ENCODE measurements around the gene SENP3. TPM values are rescaled to one million over a fixed set of nuclear protein-coding genes. Genes with fewer than 3 reads are reported as not detected.

SENP3 gene
- total RNA-seq, 1 experiment from 2014 or later: 85.6 TPM

- no peak for DNase-seq
- H3K9me3 ChIP-seq: no peaks in the 10 kb centered on the region
- H3K4me3 ChIP-seq: no peak overlapping the region
- H3K36me3 ChIP-seq: no peaks in the 10 kb centered on the region
- H3K27me3 ChIP-seq: no peaks in the 10 kb centered on the region
Measured at GRCh38 chr17:7550344-7550743, 11.4 kb upstream of the SENP3 start.

GRCh38 chr17:7551396-7551795, 10.3 kb upstream of the SENP3 start:
- Histone ChIP-seq H3K36me3 (no peaks in the 10 kb centered on the region), H3K4me3 (no peak overlapping the region), H3K9me3 (no peaks in the 10 kb centered on the region), H3K27me3 (no peaks in the 10 kb centered on the region)
- DNase-seq: no peak

- H3K9me3 ChIP-seq: no peaks in the 10 kb centered on the region
- no peak for DNase-seq
- H3K4me3 ChIP-seq: no peak overlapping the region
- H3K36me3 ChIP-seq: no peaks in the 10 kb centered on the region
- H3K27me3 ChIP-seq: no peaks in the 10 kb centered on the region
Measured at GRCh38 chr17:7552621-7553051, 9.1 kb upstream of the SENP3 start.

GRCh38 chr17:7553356-7553755, 8.4 kb upstream of the SENP3 start:
- Histone ChIP-seq H3K4me3 (no peak overlapping the region), H3K36me3 (no peaks in the 10 kb centered on the region), H3K27me3 (no peaks in the 10 kb centered on the region), H3K9me3 (no peaks in the 10 kb centered on the region)
- no peak for DNase-seq

GRCh38 chr17:7555320-7555948, 6.3 kb upstream of the SENP3 start:
- H3K36me3 ChIP-seq: no peaks in the 10 kb centered on the region
- no peaks in the 10 kb centered on the region for H3K9me3 ChIP-seq
- H3K4me3 ChIP-seq: no peak overlapping the region
- no peaks in the 10 kb centered on the region for H3K27me3 ChIP-seq
- no peak for DNase-seq

- H3K4me3 ChIP-seq: no peak overlapping the region
- no peaks in the 10 kb centered on the region for H3K9me3 ChIP-seq
- no peak for DNase-seq
- no peaks in the 10 kb centered on the region for H3K27me3 ChIP-seq
- no peaks in the 10 kb centered on the region for H3K36me3 ChIP-seq
Measured at GRCh38 chr17:7556627-7557026, 5.1 kb upstream of the SENP3 start.

- Histone ChIP-seq H3K36me3 (no peaks in the 10 kb centered on the region), H3K27me3 (no peaks in the 10 kb centered on the region), H3K9me3 (no peaks in the 10 kb centered on the region), H3K4me3 (no peak overlapping the region)
- no peak for DNase-seq
Measured at GRCh38 chr17:7557147-7557764, 4.5 kb upstream of the SENP3 start.

GRCh38 chr17:7557775-7558543, 3.8 kb upstream of the SENP3 start:
- Histone ChIP-seq H3K9me3 (no peaks in the 10 kb centered on the region), H3K27me3 (no peaks in the 10 kb centered on the region), H3K4me3 (no peak overlapping the region), H3K36me3 (no peaks in the 10 kb centered on the region; the same call in 1 of the 2 replicates)
- DNase-seq: peak; percentile 58

- H3K36me3 ChIP-seq: no peaks in the 10 kb centered on the region; the same call in 1 of the 2 replicates
- no peak within 1 kb of the TSS for H3K4me3 ChIP-seq
- no peaks in the 10 kb centered on the region for H3K27me3 ChIP-seq
- H3K9me3 ChIP-seq: no peaks in the 10 kb centered on the region
- no peak for DNase-seq
Measured at GRCh38 chr17:7558544-7559319, 3.0 kb upstream of the SENP3 start, which contains the start of gene TNFSF13. Gene TNFSF13 (plus strand): TSS chr17:7558750. CDS start chr17:7559040, 290 bp downstream.

- Histone ChIP-seq H3K9me3 (no peaks in the 10 kb centered on the region), H3K27me3 (no peaks in the 10 kb centered on the region), H3K36me3 (peaks cover 8% of the 10 kb centered on the region), H3K4me3 (no peak overlapping the region)
- DNase-seq: no peak
Measured at GRCh38 chr17:7559320-7560171, 2.2 kb upstream of the SENP3 start.

GRCh38 chr17:7560172-7561027, 1.3 kb upstream of the SENP3 start:
- Histone ChIP-seq H3K9me3 (no peaks in the 10 kb centered on the region), H3K4me3 (peak overlapping the region; percentile 71), H3K36me3 (peaks cover 9% of the 10 kb centered on the region), H3K27me3 (no peaks in the 10 kb centered on the region)
- peak; percentile 26 for DNase-seq

GRCh38 chr17:7561028-7561575, 617 bp upstream of the SENP3 start:
- DNase-seq: peak; percentile 81
- no peaks in the 10 kb centered on the region for H3K27me3 ChIP-seq
- H3K36me3 ChIP-seq: peaks cover 13% of the 10 kb centered on the region
- no peaks in the 10 kb centered on the region for H3K9me3 ChIP-seq
- peak overlapping the region; percentile 71 for H3K4me3 ChIP-seq

GRCh38 chr17:7562208-7562605, 488 bp downstream of the SENP3 start:
- Histone ChIP-seq H3K27me3 (no peaks in the 10 kb centered on the region), H3K36me3 (peaks cover 18% of the 10 kb centered on the region), H3K9me3 (no peaks in the 10 kb centered on the region), H3K4me3 (peak overlapping the region; percentile 71)
- DNase-seq: no peak

- no peaks in the 10 kb centered on the region for H3K9me3 ChIP-seq
- peaks cover 18% of the 10 kb centered on the region for H3K36me3 ChIP-seq
- no peak for DNase-seq
- H3K4me3 ChIP-seq: peak overlapping the region; percentile 71
- no peaks in the 10 kb centered on the region for H3K27me3 ChIP-seq
Measured at GRCh38 chr17:7563115-7563869, 1.6 kb downstream of the SENP3 start.
